OCI-LY1 (cell line): Measurements from ENCODE around the gene DSTYK.

Experiments used
- CTCF ChIP-seq: fragments of 200-600 bp; sonication (generic), shearing (Covaris generic); IDR thresholded peaks from 2 replicates; pipeline ENCODE4 v1.5.1; 2017; ENCODE audit warnings: mild to moderate bottlenecking, antibody characterized with exemption, low read length, moderate library complexity, mixed read lengths
- EZH2 ChIP-seq: fragments of 200-600 bp; sonication (generic), shearing (Covaris generic); IDR thresholded peaks from 2 replicates; pipeline ENCODE4 v1.8.0; 2017; ENCODE audit warnings: borderline replicate concordance, mixed run types, mild to moderate bottlenecking, antibody characterized with exemption, low read length, moderate library complexity, mixed read lengths

GRCh38 chr1:205191622-205192021, 19.9 kb downstream of the DSTYK start:
- no peak for TF ChIP-seq CTCF
- no peak for TF ChIP-seq EZH2
